ENCODE results near the gene NCBP3.

DNA sequence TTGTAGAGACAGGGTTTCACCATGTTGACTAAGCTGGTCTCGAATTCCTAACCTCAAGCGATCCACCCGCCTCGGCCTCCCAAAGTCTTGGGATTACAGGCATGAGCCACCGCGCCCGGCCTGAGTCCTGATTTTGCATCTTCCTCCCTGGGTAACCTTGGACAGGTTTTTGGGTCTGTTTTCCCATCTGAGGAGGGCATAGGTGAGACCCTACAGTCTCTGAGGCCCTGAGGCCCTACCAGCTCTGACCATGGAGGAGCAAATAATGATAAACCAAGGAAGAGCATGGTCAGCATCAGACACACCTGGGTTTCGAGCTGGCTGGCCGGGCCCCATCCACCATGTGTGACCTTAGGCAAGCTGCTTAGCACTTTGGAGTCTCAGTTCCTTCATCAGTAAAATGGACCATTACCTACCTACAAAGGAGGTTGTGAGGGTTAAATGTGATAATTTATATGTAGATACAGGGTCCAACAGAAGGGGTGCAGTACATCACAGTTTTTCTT lies 1.2 kb upstream of the NCBP3 start:
- TF ChIP-seq, protein P1, sequence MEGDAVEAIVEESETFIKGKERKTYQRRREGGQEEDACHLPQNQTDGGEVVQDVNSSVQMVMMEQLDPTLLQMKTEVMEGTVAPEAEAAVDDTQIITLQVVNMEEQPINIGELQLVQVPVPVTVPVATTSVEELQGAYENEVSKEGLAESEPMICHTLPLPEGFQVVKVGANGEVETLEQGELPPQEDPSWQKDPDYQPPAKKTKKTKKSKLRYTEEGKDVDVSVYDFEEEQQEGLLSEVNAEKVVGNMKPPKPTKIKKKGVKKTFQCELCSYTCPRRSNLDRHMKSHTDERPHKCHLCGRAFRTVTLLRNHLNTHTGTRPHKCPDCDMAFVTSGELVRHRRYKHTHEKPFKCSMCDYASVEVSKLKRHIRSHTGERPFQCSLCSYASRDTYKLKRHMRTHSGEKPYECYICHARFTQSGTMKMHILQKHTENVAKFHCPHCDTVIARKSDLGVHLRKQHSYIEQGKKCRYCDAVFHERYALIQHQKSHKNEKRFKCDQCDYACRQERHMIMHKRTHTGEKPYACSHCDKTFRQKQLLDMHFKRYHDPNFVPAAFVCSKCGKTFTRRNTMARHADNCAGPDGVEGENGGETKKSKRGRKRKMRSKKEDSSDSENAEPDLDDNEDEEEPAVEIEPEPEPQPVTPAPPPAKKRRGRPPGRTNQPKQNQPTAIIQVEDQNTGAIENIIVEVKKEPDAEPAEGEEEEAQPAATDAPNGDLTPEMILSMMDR (conservative IDR thresholded peaks at IDR 0.05; ENCODE audit: low read length): no peak
- TF ChIP-seq EZH2phosphoT487 (IDR thresholded peaks at IDR 0.05; ENCODE audit: borderline replicate concordance, low read depth, low read length): no peak
